PFSK-1 (cell line): ENCODE data around the gene GPD2.

Source experiments
- POLR2AphosphoS5 ChIP-seq: IDR thresholded peaks from 2 replicates; pipeline ENCODE4 v1.6.1; 2012; ENCODE audit warnings: low read depth, mild to moderate bottlenecking, control low read depth, low read length, moderate library complexity
- TAF1 ChIP-seq: IDR thresholded peaks from 2 replicates; pipeline ENCODE4 v1.6.1; 2012; ENCODE audit warnings: low read length, control low read depth, borderline replicate concordance; ENCODE audit not compliant: insufficient read depth

- TF ChIP-seq POLR2AphosphoS5 (no peak), TAF1 (no peak)
Observed at GRCh38 chr2:156630579-156631337, 194.6 kb downstream of the GPD2 start.
